ENCODE data around the gene ARRB1. TPM values are rescaled to one million over a fixed set of nuclear protein-coding genes. Genes with fewer than 3 reads are reported as not detected.

The ARRB1 gene
- total and polyA plus RNA-seq, 2 of the 13 experiments (the other 11 are each of a cell fraction or from before 2014, with no cell fraction given), result 22.5 to 35.7 TPM

GRCh38 chr11:75324740-75325139 is 26.7 kb downstream of the ARRB1 start:
- no peak for FAIRE-seq
- peaks cover 27% of the 10 kb centered on the region for H4K20me1 ChIP-seq (ENCODE audit: insufficient read depth, low read length)
- H3K9ac ChIP-seq (ENCODE audit: insufficient read depth, low read depth, low read length), result no peak overlapping the region
- no peaks in the 10 kb centered on the region for H3K9me3 ChIP-seq (ENCODE audit: low read length)
- ChIA-PET POLR2A (no interaction called here), CTCF (ENCODE audit: low intra/inter-chr PET ratio, low total read pairs) (no interaction called here)
- H3K27ac ChIP-seq (ENCODE audit: extremely low read length, insufficient read depth, low read length), result no peak overlapping the region
- peaks cover 21% of the 10 kb centered on the region for H3K79me2 ChIP-seq (ENCODE audit: insufficient read depth, low read length)
- H3K4me1 ChIP-seq (ENCODE audit: insufficient read depth, low read length), result peaks cover 64% of the 10 kb centered on the region
- in situ Hi-C loops (cut with HindIII; ENCODE audit: extremely low pct_ligation_motif_present, low pct_unique_long_range_greater_than_20kb) (loop anchor here (5.0 kb wide), 1 partner anchor 58 kb away; no protein-coding TSS in a partner anchor), intact Hi-C loops (cut with micrococcal nuclease; ENCODE audit: unreplicated experiment) (no loop called here)
- no peak for DNase-seq (ENCODE audit: low spot score)
- no peak overlapping the region for H2AFZ ChIP-seq (ENCODE audit: low read length)
- H3K36me3 ChIP-seq (replicated peaks in 1 of 2; ENCODE audit: control insufficient read depth in 1 of 2, insufficient read depth in 2 of 2, low read length in 2 of 2), result peaks cover 2 to 5% of the 10 kb centered on the region in 2 experiments; a peak in 3 of 5 replicates
- no peaks in the 10 kb centered on the region for H3K27me3 ChIP-seq (ENCODE audit: control insufficient read depth in 1 of 2, insufficient read depth in 2 of 2, low read length in 2 of 2)
- H3K4me2 ChIP-seq (ENCODE audit: low read depth, low read length), result no peak overlapping the region
- no peak overlapping the region for H3K4me3 ChIP-seq (replicated peaks in 1 of 3; ENCODE audit: insufficient read depth in 1 of 3, low read depth in 2 of 3, low read length in 3 of 3)
- WGBS (ENCODE audit: low lambda C conversion rate), result 92% methylated on average over 4 of the region's 4 CpGs
- no TSS peak for BruUV-seq (replicated peaks)
- ATAC-seq, result no peak
- no peak for TF ChIP-seq HES4 (CRISPR knock-in tag; IDR thresholded peaks at IDR 0.05; ENCODE audit: borderline replicate concordance)
- no peak for TF ChIP-seq ZNF75D (CRISPR knock-in tag; IDR thresholded peaks at IDR 0.05; ENCODE audit: borderline replicate concordance)
- TF ChIP-seq SRY (CRISPR knock-in tag; IDR thresholded peaks at IDR 0.05), result no peak
- no peak for TF ChIP-seq ZNF510 (CRISPR knock-in tag; IDR thresholded peaks at IDR 0.05; ENCODE audit: low read depth)
- TF ChIP-seq MLX (CRISPR knock-in tag; IDR thresholded peaks at IDR 0.05), result no peak
- no peak for TF ChIP-seq NKX3-1 (CRISPR knock-in tag; IDR thresholded peaks at IDR 0.05)
- TF ChIP-seq ZNF747 (CRISPR knock-in tag; IDR thresholded peaks at IDR 0.05; ENCODE audit: borderline replicate concordance), result no peak
- TF ChIP-seq RBM39 (IDR thresholded peaks at IDR 0.05; ENCODE audit: low read depth, low read length, poor library complexity, severe bottlenecking), result no peak
- TF ChIP-seq FIP1L1 (IDR thresholded peaks at IDR 0.05; ENCODE audit: borderline replicate concordance, insufficient read depth, low read depth, low read length), result no peak
- no peak for TF ChIP-seq BCL3 (CRISPR knock-in tag; IDR thresholded peaks at IDR 0.05)
- no peak for TF ChIP-seq GFI1 (CRISPR knock-in tag; IDR thresholded peaks at IDR 0.05; ENCODE audit: borderline replicate concordance)
- no peak for TF ChIP-seq GRHL1 (CRISPR knock-in tag; conservative IDR thresholded peaks at IDR 0.05)
- TF ChIP-seq RNF219 (CRISPR knock-in tag; IDR thresholded peaks at IDR 0.05), result no peak
- TF ChIP-seq CEBPB (IDR thresholded peaks at IDR 0.05; ENCODE audit: borderline replicate concordance, low read depth, low read length), result no peak
- TF ChIP-seq SALL1 (CRISPR knock-in tag; IDR thresholded peaks at IDR 0.05), result no peak
- no peak for TF ChIP-seq ZNF557 (CRISPR knock-in tag; IDR thresholded peaks at IDR 0.05)
- no peak for TF ChIP-seq ZNF619 (CRISPR knock-in tag; IDR thresholded peaks at IDR 0.05)
- TF ChIP-seq ZNF33B (CRISPR knock-in tag; IDR thresholded peaks at IDR 0.05), result no peak
- no peak for TF ChIP-seq ZNF597 (CRISPR knock-in tag; IDR thresholded peaks at IDR 0.05)
